Endothelial cell of umbilical vein (primary cell): ENCODE measurements around the gene CERCAM. TPM values are rescaled to one million over a fixed set of nuclear protein-coding genes. Genes with fewer than 3 reads are reported as not detected.

Experiments
- BruUV-seq: library from RNA; stranded (reverse); fragments of 400-500 nt; replicated peaks from 2 replicates; lab custom pipeline; 2021; lab: Mats Ljungman, UMichigan
- CTCF ChIA-PET: fragments of 300-600, 350-600 bp; sonication (Branson Sonifier 250); formaldehyde crosslinking; loops from one replicate; lab custom pipeline; 2021; ENCODE audit warnings: antibody characterized with exemption, inconsistent platforms; lab: Charles Lee
- POLR2A ChIA-PET: fragments of 300-600, 350-600 bp; sonication (Branson Sonifier 250); formaldehyde crosslinking; loops from one replicate; lab custom pipeline; 2021; ENCODE audit warnings: antibody characterized with exemption, inconsistent platforms; lab: Charles Lee
- DNase-seq: peaks from one replicate; pipeline ENCODE4 v3.0.0-alpha.2; 2011; ENCODE audit warnings: low read depth, low spot score
- FAIRE-seq: peaks from 2 replicates; lab custom pipeline; 2011; peaks lifted over from hg19 to GRCh38; lab: Jason Lieb, UNC
- H2AFZ ChIP-seq: 2 replicates; pipeline ENCODE4 v1.6.0; 2012; ENCODE audit warnings: low read depth, low read length, control low read depth, inconsistent platforms
- H3K27ac ChIP-seq: 2 replicates; pipeline ENCODE4 v1.5.1; 2011; ENCODE audit warnings: low read depth, mild to moderate bottlenecking, control low read depth, low read length, moderate library complexity; ENCODE audit not compliant: insufficient read depth
- H3K27me3 ChIP-seq, 2 experiments: 2 replicates each; pipeline versions ENCODE4 v1.6.0 to v1.6.1; 2011; ENCODE audit warnings: low read length in 2 of 2, mixed read lengths in 1 of 2; ENCODE audit not compliant: control insufficient read depth in 2 of 2, insufficient read depth in 2 of 2
- H3K36me3 ChIP-seq, 2 experiments: 2 replicates in 1 of 2; 3 replicates in 1 of 2; pipeline ENCODE4 v1.5.1; 2011; ENCODE audit warnings: low read length in 2 of 2, mild to moderate bottlenecking in 1 of 2, moderate library complexity in 1 of 2; ENCODE audit not compliant: control insufficient read depth in 2 of 2, insufficient read depth in 2 of 2; ENCODE audit errors: extremely low read depth in 1 of 2
- H3K4me1 ChIP-seq: 3 replicates; pipeline ENCODE4 v1.5.1; 2011; ENCODE audit warnings: mild to moderate bottlenecking, low read length; ENCODE audit not compliant: control insufficient read depth, insufficient read depth; ENCODE audit errors: extremely low read depth
- H3K4me2 ChIP-seq: 2 replicates; pipeline ENCODE4 v1.6.1; 2011; ENCODE audit warnings: low read length, control low read depth, mixed read lengths; ENCODE audit not compliant: insufficient read depth
- H3K4me3 ChIP-seq, 3 experiments: fragments of 200-600 bp in 1 of 3; sonication (generic), shearing (Covaris generic) in 1 of 3; replicated peaks in 1 of 3; 2 replicates each; pipeline ENCODE4 v1.5.1; 2011 to 2016; ENCODE audit warnings: control low read depth in 3 of 3, low read length in 3 of 3, mild to moderate bottlenecking in 2 of 3, inconsistent platforms in 1 of 3, low read depth in 1 of 3, moderate library complexity in 1 of 3; ENCODE audit not compliant: insufficient read depth in 1 of 3
- H3K79me2 ChIP-seq: 2 replicates; pipeline ENCODE4 v1.6.0; 2012; ENCODE audit warnings: low read length, inconsistent platforms; ENCODE audit not compliant: control insufficient read depth, insufficient read depth
- H3K9ac ChIP-seq: replicated peaks from 2 replicates; pipeline ENCODE3; 2011; ENCODE audit warnings: low read length, control low read depth; ENCODE audit not compliant: insufficient read depth; ENCODE audit errors: extremely low read depth
- H3K9me1 ChIP-seq: replicated peaks from 3 replicates; pipeline ENCODE4 v1.6.0; 2011; ENCODE audit warnings: mild to moderate bottlenecking, low read length; ENCODE audit not compliant: control insufficient read depth, insufficient read depth; ENCODE audit errors: extremely low read depth
- H3K9me3 ChIP-seq: replicated peaks from 2 replicates; pipeline ENCODE4 v1.5.1; 2012; ENCODE audit warnings: low read length, inconsistent platforms; ENCODE audit not compliant: control insufficient read depth, insufficient read depth
- H4K20me1 ChIP-seq: replicated peaks from 2 replicates; pipeline ENCODE3; 2011; ENCODE audit warnings: mild to moderate bottlenecking, low read length; ENCODE audit not compliant: control insufficient read depth, insufficient read depth; ENCODE audit errors: extremely low read depth
- EZH2 ChIP-seq: IDR thresholded peaks from 2 replicates; pipeline ENCODE4 v1.6.1; 2012; ENCODE audit warnings: borderline replicate concordance, low read depth, mild to moderate bottlenecking, moderate library complexity, low read length, inconsistent platforms; ENCODE audit not compliant: severe bottlenecking
- FOS ChIP-seq: IDR thresholded peaks from 2 replicates; pipeline ENCODE4 v1.6.1; 2011; ENCODE audit warnings: mild to moderate bottlenecking, low read length, moderate library complexity, borderline replicate concordance; ENCODE audit not compliant: insufficient read depth
- GATA2 ChIP-seq: IDR thresholded peaks from 2 replicates; pipeline ENCODE4 v1.7.0; 2011; ENCODE audit warnings: low read depth, mild to moderate bottlenecking, moderate library complexity, mixed read lengths, low read length; ENCODE audit not compliant: insufficient read length, insufficient read depth
- JUN ChIP-seq: IDR thresholded peaks from 2 replicates; pipeline ENCODE4 v1.6.1; 2011; ENCODE audit warnings: borderline replicate concordance, low read depth; ENCODE audit not compliant: insufficient read length, insufficient read depth
- MYC ChIP-seq: IDR thresholded peaks from one replicate; pipeline ENCODE4 v1.6.1; 2011; ENCODE audit warnings: mild to moderate bottlenecking, low read depth, low read length
- POLR2A ChIP-seq: IDR thresholded peaks from 2 replicates; pipeline ENCODE4 v1.6.1; 2012; ENCODE audit warnings: low read depth, mild to moderate bottlenecking, control low read depth, low read length
- POLR2AphosphoS5 ChIP-seq: IDR thresholded peaks from 2 replicates; pipeline ENCODE4 v1.6.1; 2012; ENCODE audit warnings: low read depth, mild to moderate bottlenecking, control low read depth, low read length, moderate library complexity; ENCODE audit not compliant: insufficient read depth
- dilution Hi-C: fragments of 300-500 bp; cut with MboI; formaldehyde crosslinking; loops from one replicate; pipeline ENCODE4 v1.15.0; 2019; ENCODE audit warnings: low sequenced_read_pairs; ENCODE audit not compliant: extremely low pct_ligation_motif_present
- intact Hi-C: fragments of 100-400 bp; cut with micrococcal nuclease; formaldehyde crosslinking; loops from one replicate; pipeline ENCODE4 v1.10.0; 2022
- polyA plus RNA-seq, 4 experiments: library from polyadenylated mRNA; depleted of rRNA in 3 of 4; stranded (reverse) in 3 of 4; unstranded in 1 of 4; fragments of >200 nt; gene quantifications; 2 replicates each; pipeline versions ENCODE4 v1.2.1 to v1.2.3, GENCODE V29; 2011 to 2012; ENCODE audit warnings: missing spikeins in 1 of 4
- total RNA-seq: library from RNA; stranded (reverse); gene quantifications from 2 replicates; pipeline ENCODE4 v1.2.3, GENCODE V29; 2021

Gene CERCAM
- total and polyA plus RNA-seq, 2 donors (not counting 3 experiments of a cell fraction or from before 2014, with no cell fraction given), result 47.9 to 77.8 TPM

DNA sequence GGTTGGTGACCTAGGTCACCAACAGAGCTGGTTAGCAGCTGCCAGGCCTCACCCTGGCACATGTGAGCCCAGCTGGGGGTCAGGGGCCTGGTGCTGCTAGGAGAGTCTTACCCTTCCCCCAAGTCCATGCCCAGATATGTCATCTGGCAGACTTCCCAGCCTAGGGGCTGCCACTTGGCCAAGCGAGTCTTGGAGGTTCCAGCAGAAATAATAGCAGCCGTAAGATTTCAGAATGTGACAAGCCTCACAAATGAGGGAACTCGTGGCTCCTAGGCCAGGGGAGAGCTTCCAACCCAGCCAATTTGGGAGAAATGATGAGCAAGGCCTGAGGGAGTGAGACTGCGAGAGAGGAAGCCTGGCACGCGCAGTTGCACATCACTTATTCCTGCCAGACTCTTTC is 38.4 kb upstream of the CERCAM start:
- dilution Hi-C loops (no loop called here), intact Hi-C loops (no loop called here)
- H3K9ac ChIP-seq, result no peak overlapping the region
- no peak overlapping the region for H2AFZ ChIP-seq
- peaks cover 5 to 10% of the 10 kb centered on the region in 2 experiments for H3K36me3 ChIP-seq
- ChIA-PET POLR2A (no interaction called here), CTCF (interaction anchor here (1.4 to 2.1 kb wide), 3 partner anchors 20 to 56 kb away, joined by 3 to 7 read pairs (median 7); no protein-coding TSS in a partner anchor)
- no peaks in the 10 kb centered on the region for H3K79me2 ChIP-seq
- H3K4me2 ChIP-seq, result no peak overlapping the region
- H3K27ac ChIP-seq, result no peak overlapping the region
- no peak for TF ChIP-seq JUN
- TF ChIP-seq POLR2A, result no peak
- TF ChIP-seq GATA2, result no peak
- no peak for TF ChIP-seq POLR2AphosphoS5
- TF ChIP-seq EZH2, result no peak
- no peaks in the 10 kb centered on the region for H3K27me3 ChIP-seq
- no peak overlapping the region for H3K4me3 ChIP-seq
- H3K9me1 ChIP-seq, result no peaks in the 10 kb centered on the region
- no peaks in the 10 kb centered on the region for H3K9me3 ChIP-seq
- DNase-seq, result no peak
- H3K4me1 ChIP-seq, result no peaks in the 10 kb centered on the region
- H4K20me1 ChIP-seq, result no peaks in the 10 kb centered on the region
- BruUV-seq, result no TSS peak
- FAIRE-seq, result no peak

DNA sequence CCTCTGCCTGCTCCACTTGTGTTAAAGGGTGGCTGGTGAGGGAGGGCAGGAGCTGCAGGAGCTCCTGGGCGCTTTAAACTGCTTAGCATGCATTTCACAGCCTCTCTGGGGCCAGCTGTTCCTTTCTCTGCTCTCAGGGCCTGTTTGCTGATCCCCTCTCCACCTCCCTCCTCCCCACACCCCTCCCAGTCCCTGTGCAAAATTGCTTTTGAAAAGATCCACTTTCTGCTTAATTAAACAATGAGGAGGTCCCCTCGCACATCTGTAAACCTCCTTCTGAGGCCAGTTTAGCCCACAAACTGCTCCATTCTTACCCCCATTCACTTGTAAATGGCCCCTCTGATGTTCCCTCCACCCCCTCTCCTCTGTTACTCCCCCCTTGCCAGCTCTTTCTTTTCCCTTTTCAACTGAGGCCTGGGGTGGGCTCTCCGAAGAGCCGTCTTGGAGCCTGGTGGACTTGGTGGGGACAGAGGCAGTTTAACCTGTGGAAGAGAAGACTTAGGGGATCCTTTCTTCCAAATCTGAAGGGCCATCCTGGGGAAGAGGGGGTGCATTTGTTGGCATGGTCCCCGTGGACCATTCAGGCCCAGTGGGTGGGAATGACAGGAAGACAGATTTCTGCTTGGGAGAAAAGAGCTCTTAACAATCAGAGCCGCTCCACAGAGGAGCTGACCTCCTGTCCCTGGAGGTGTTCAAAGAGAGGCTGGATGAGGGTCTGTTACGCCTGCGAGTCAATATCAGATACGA is 37.5 kb upstream of the CERCAM start:
- Histone ChIP-seq H3K4me3 (no peak overlapping the region), H3K36me3 (peaks cover 5 to 13% of the 10 kb centered on the region in 2 experiments), H4K20me1 (no peaks in the 10 kb centered on the region), H3K27me3 (no peaks in the 10 kb centered on the region), H3K9me1 (no peaks in the 10 kb centered on the region), H3K9ac (no peak overlapping the region), H3K9me3 (no peaks in the 10 kb centered on the region), H3K79me2 (no peaks in the 10 kb centered on the region), H3K27ac (no peak overlapping the region), H3K4me2 (no peak overlapping the region), H3K4me1 (no peaks in the 10 kb centered on the region), H2AFZ (no peak overlapping the region)
- intact Hi-C loops (no loop called here), dilution Hi-C loops (no loop called here)
- no TSS peak for BruUV-seq
- DNase-seq, result no peak
- POLR2A ChIA-PET, result no interaction called here
- CTCF ChIA-PET, result interaction anchor here (1.4 to 3.3 kb wide), 4 partner anchors 21 to 55 kb away, joined by 3 to 12 read pairs (median 7); partner anchors contain the start of gene CERCAM
- TF ChIP-seq FOS, result no peak
- no peak for TF ChIP-seq MYC
- no peak for TF ChIP-seq JUN
- no peak for TF ChIP-seq POLR2AphosphoS5
- TF ChIP-seq POLR2A, result no peak
- FAIRE-seq, result no peak
